KG1 (cell line): ENCODE results near the gene RAMP3.

Experiments
- DNase-seq: peaks from one replicate; lab custom pipeline; 2025; lab: John Stamatoyannopoulos, UW

The RAMP3 gene

GRCh38 chr7:45180084-45180986 is 22.7 kb downstream of the RAMP3 start:
- DNase-seq: no peak

GRCh38 chr7:45181286-45181960 is 23.8 kb downstream of the RAMP3 start:
- DNase-seq: no peak

GRCh38 chr7:45181991-45182855 is 24.6 kb downstream of the RAMP3 start:
- DNase-seq: no peak

DNA sequence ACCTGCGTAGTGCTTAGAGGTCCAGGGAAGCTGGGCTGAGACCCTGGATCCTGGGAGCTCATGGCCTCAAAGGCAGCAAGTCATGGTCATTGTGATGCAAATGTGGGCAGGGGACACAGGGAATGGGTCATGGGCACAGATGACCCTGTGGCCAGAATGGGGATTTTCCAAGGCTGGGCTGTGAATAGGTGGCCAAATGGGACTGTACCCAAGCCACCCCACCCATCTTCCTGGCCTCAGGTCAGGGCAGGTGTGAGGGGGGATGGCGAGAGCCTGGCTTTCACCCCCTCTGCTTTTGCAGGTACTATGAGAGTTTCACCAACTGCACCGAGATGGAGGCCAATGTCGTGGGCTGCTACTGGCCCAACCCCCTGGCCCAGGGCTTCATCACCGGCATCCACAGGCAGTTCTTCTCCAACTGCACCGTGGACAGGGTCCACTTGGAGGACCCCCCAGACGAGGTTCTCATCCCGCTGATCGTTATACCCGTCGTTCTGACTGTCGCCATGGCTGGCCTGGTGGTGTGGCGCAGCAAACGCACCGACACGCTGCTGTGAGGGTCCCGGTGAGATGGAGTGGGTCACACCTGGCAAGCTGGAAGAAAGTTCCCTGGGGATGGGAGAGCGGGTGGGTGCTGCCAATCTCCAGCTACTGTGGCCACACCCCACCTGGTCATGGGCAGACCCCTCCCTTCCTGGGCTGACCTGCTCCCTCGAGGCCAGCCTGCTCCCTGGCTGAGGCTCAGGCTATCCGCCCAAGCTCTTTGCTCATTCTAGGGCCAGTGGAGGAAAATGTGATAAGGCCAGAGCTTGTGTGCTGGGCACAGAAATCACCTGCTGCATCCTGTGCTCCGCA is 25.5 kb downstream of the RAMP3 start:
- DNase-seq: no peak

GRCh38 chr7:45183711-45184210 is 26.2 kb downstream of the RAMP3 start:
- DNase-seq: no peak

DNA sequence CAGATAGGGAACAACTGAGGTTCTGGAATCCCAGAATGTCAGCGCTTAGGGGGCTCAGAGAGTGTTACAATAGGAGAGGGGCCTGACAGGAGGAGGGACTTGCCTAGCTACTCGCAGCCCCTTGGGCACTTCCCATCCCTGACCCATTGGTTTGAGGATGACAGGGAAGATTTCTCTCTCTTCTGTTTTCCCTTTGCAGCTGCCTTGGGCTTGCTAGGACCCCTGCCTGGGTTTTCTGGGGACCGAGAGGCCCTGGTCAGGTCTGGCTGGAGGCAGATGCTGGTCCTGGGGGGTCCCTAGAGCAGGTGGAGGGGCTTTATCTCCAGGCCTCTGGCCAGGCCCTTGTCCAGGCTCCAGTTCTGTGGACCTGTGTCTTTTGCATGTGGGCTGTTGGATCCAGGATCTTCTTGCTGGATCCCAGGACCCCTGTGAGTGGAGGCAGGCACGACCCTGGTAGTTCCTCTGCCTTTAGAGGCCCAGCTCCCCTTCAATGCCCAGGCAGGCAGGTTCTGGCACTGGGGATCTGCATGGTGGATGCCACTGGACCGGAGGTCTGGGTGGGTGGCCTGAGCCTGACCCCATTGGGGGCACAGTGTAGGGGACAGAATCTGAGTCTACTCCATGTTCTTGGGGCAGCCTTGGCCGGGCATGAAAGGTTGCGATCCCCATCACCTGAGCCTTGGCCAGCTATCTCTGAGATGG is 26.9 kb downstream of the RAMP3 start:
- DNase-seq: no peak

DNA sequence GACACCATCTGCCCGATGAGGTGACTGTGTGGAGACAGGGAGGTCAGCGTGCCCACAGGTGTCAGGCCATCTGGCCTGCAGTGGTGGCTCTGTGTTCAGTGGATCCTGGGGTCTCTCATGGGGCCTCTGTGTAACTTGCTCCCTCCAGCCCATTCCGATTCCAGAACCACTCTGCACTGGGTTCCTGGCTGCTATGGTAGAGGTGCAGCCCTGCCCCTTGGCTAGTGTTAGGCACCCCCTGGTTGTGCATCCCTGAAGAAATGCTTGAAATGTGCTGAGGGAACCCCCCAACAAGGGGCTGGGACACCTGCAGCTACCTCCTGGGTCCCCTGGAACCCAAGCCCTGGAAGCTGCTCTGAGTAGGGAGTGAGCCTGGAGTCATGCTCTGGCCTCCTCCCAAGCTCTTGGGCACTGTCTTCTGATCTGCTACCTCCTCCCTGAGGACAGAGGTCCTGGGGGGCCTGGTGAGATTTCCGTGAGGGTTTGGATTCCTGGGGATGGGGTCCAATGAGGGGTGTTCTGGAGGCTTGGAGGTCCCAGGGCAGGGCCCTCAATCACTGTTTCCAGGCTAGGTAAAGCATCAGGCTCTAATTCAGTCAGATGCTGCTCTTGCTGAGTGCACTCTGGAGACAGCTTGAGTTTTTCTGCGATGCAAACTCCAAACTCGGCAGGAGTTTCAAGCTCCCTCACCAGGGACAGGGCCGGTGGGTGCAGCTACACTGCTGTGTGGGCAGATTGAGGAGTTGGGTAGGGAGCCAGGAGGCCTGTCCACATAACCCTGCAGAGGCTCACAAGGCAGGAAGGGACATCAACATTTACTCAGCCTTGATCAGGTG is 27.7 kb downstream of the RAMP3 start:
- DNase-seq: no peak

GRCh38 chr7:45185864-45186250 is 28.3 kb downstream of the RAMP3 start:
- no peak for DNase-seq

- no peak for DNase-seq
Observed at GRCh38 chr7:45186261-45186813, 28.7 kb downstream of the RAMP3 start.

DNA sequence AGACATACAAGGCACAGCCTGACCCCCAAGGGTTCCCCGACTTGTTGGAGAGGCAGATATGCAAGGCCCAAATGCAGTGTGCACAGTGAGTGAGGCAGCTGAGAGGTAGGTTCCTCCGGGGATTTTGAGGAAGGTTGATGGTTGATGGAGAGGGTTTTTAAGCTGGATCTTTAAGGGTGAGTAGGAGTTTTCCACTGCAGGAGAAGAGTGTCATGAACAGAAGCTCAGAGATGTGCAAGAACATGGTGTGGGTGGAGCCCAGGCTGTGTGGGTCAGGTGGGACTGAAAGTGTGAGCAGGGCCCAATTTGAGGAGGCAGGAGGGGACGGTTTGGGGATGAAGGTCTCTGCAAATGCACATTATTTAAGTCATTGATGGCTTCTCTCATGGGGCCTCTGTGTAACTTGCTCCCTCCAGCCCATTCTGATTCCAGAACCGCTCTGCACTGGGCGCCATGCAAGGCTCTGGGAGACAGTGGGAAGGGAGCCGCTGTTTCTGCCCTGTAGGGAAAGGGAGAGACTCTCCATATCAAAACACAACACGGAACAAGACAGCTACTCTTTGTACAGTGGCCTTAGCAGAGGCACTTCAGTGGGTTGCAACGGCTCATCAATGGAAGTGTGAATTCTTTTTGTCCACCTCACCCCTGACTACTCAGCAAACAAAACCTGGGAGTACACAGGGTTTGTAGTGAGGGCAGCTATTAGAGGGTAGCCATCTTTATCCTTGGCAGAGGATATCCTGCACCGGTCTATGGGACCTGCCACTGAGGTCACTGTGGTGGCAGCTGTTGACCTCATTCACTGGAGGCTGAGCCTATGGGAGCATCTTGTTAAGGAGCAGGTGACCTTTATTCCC is 29.7 kb downstream of the RAMP3 start:
- no peak for DNase-seq

DNA sequence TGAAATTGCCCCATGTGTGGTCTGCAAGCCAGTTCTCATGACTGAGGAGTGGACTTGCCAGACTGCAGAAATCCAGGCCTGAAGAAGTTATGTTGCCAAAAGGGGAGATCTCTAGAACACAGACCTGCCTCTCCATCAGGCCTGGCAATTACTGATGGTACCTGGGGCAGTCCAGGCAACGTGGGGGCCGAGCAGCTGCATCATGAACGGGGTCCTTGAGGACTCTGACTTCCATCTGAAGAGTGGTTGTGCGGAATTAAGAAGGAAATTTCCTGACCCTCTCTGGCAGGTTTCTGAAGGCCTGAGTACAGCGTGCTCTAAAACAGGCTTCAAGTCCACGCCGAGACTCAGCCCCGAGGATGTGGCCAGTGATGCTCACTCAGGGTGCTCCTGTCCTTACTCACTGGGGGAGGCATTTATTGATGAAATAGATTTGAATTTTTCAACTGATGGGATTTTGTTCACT is 30.4 kb downstream of the RAMP3 start:
- no peak for DNase-seq

DNA sequence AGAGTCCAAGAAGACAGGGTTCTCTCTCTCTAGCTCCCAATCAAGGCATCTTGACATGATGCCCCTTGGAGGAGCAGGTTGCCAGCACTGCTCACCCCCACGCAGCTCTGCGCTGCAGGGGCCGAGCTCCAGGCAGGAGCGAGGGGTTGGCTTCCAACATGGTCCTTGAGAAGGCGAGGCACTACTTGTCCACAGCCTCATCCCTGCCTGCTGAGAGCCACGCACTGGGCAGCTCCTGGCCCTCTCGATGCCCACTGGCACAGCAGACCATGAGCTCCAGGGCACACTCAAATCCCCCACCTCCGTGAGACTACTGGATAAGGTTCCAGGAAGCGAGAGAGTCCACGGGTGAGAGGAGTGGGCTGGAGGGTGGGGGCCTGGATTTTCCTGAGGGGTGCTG is 31.1 kb downstream of the RAMP3 start:
- DNase-seq: no peak

DNA sequence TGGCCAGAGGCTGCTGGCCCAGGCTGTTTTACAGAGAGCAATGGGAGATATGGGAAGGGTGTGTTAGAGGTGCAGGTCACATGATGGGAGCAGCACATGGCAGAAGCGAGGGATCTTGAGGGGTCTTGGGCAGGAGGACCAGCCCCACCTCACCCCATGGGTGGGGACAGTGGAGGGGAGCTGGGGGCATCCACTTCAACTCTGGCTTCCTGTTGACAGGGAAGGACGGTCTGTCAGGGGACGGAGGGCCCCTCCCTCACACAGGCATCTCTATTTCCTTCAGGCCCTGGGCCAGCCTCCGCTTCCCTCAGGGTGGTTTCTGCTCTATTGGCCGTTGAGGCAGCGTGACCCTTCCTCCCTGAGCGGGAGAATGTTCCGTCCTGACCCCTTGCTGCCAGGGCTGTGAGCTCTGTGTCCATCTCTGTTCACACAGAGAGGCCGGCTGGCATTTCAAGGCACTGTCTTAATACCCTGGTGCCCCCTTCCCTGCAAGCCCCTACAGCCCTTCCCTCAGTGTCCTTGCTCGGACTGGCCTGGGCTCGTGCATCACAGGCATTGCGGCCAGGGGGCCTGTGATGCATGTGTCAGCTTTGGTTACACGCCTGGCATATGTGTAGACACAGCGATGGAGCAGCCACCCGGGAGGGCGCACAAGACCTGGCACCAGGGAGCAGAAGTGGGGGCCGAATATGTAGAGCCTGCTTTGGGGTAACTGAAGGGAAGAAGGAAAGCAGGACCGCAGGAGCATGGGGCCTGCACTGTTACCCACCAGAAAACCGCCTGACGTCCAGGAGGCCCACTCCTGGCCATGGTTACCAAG is 31.8 kb downstream of the RAMP3 start:
- no peak for DNase-seq

DNA sequence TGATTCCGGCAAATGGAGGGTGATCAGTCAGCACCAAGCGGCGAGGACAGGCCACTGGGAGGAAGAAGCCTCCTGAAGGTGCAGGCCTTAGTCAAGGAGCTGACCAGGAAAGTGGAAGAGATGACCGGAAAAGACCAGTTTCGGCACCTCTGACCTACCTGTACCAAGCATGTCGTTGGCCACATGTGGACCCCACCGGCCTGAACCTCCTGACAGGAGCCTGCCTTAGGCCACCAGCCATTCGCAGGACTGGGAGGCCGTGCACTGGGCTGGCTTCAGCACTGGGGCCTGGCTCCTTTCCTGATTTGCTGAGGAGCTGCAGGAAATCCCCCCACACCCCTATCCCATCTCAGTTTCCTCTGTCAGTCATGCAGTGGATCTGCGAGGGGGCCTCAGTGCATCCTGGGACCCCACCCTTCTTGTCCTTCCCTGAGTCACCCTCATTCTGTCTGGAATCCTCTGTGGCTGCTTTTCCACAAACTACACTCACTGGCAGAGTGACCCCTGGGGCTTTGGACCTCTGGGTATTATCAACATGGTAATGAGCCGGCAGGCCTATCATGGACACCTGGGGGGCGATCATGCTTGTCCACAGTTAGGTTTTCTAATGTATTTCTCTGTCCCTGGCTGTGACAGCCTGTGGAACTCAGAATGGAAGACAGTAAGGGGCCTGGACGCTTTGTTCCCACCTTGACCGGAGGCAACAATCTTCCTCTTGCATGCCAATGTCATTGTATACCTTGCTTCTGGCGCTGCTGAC is 33.0 kb downstream of the RAMP3 start:
- no peak for DNase-seq

DNA sequence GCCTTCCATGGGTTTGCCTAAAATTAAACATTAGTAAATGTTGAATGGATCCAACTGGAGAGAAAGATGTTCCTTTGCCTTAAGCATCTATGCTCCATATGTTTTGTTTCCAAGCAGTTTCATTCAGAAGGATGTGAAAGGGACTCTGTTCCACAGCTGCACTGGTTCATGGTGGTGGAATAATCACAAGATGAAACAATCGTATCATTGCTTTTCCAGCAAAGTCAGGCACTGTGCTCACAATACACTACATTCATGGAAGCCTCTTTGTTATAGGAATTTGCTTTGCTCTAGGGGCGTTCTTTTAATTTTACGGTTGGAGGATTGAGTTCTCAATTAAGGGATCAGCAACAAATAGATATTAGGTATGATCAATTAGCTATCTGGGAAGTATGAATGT is 33.8 kb downstream of the RAMP3 start:
- no peak for DNase-seq

DNA sequence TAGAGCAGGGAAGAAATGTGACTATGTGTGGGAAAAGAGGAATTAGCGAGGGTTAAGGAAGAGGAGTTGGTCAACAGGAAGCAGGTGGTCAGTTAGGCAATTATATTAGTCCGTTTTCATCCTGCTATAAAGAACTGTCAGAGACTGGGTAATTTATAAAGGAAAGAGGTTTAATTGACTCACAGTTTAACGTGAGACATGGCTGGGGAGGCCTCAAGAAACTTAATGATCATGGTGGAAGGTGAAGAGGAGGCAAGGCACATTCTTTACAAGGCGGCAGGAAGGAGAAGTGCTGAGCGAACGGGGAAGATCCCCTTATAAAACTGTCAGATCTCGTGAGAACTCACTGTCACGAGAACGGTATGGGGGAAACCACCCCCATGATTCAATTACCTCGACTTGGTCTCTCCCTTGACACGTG is 35.0 kb downstream of the RAMP3 start:
- no peak for DNase-seq

GRCh38 chr7:45193828-45194227 is 36.2 kb downstream of the RAMP3 start:
- no peak for DNase-seq
